CD4-positive, alpha-beta T cell treated with Interleukin-4 for 1 hour (primary cell): ENCODE measurements around the gene PPP1R12A.
"Not testable (repeated sequence)": the region's sequence is repeated elsewhere in the genome, so short reads cannot be mapped to it uniquely, and the experiment has no call there.

Source experiments
- DNase-seq, 2 donors: peaks; one replicate each; pipeline ENCODE4 v3.0.0-alpha.2; 2020 to 2022

The PPP1R12A gene

GRCh38 chr12:79886917-79887519, 47.9 kb downstream of the PPP1R12A start:
- DNase-seq, result peak in 1 of 2 donors; percentile 69

- no peak for DNase-seq
Measured at GRCh38 chr12:79885911-79886490, 48.9 kb downstream of the PPP1R12A start.

- no peak for DNase-seq
Measured at GRCh38 chr12:79884401-79885006, 50.4 kb downstream of the PPP1R12A start.

- no peak for DNase-seq
Measured at GRCh38 chr12:79883216-79883615, 51.7 kb downstream of the PPP1R12A start.

- DNase-seq, result no peak
Measured at GRCh38 chr12:79881351-79881750, 53.5 kb downstream of the PPP1R12A start.

GRCh38 chr12:79878506-79878905, 56.4 kb downstream of the PPP1R12A start:
- DNase-seq, result not testable (repeated sequence)

- no peak for DNase-seq
Measured at GRCh38 chr12:79877246-79877645, 57.7 kb downstream of the PPP1R12A start.

GRCh38 chr12:79874665-79875064, 60.2 kb downstream of the PPP1R12A start:
- DNase-seq, result no peak

- DNase-seq, result no peak
Measured at GRCh38 chr12:79873201-79873600, 61.7 kb downstream of the PPP1R12A start.

- DNase-seq, result no peak
Measured at GRCh38 chr12:79871621-79872020, 63.3 kb downstream of the PPP1R12A start.

- DNase-seq, result no peak
Measured at GRCh38 chr12:79870916-79871315, 64.0 kb downstream of the PPP1R12A start.

- DNase-seq, result no peak
Measured at GRCh38 chr12:79859646-79860045, 75.3 kb downstream of the PPP1R12A start.

GRCh38 chr12:79858518-79858917, 76.4 kb downstream of the PPP1R12A start:
- DNase-seq, result no peak

- no peak for DNase-seq
Measured at GRCh38 chr12:79857675-79858074, 77.2 kb downstream of the PPP1R12A start.

GRCh38 chr12:79850610-79851299, 84.1 kb downstream of the PPP1R12A start:
- DNase-seq, result no peak

GRCh38 chr12:79848339-79848738, 86.6 kb downstream of the PPP1R12A start:
- DNase-seq, result peak in 1 of 2 donors; percentile 16

GRCh38 chr12:79847417-79847816, 87.5 kb downstream of the PPP1R12A start:
- DNase-seq, result no peak

- no peak for DNase-seq
Measured at GRCh38 chr12:79844693-79845092, 90.2 kb downstream of the PPP1R12A start.

- no peak for DNase-seq
Measured at GRCh38 chr12:79843978-79844377, 90.9 kb downstream of the PPP1R12A start.

- DNase-seq, result no peak
Measured at GRCh38 chr12:79842630-79843029, 92.3 kb downstream of the PPP1R12A start.

GRCh38 chr12:79841878-79842265, 93.0 kb downstream of the PPP1R12A start:
- no peak for DNase-seq

- DNase-seq, result no peak
Measured at GRCh38 chr12:79841248-79841877, 93.5 kb downstream of the PPP1R12A start.

GRCh38 chr12:79838359-79838758, 96.5 kb downstream of the PPP1R12A start:
- DNase-seq, result no peak
